GM06990 (cell line): ENCODE data around the gene BCAS3.

Experiments used
- DNase-seq: peaks from one replicate; pipeline ENCODE4 v3.0.0-alpha.2; 2011; ENCODE audit not compliant: insufficient read length; ENCODE audit errors: extremely low read depth
- H3K27me3 ChIP-seq: replicated peaks from 2 replicates; pipeline ENCODE4 v1.6.0; 2011; ENCODE audit warnings: low read length; ENCODE audit not compliant: control insufficient read depth, insufficient read depth
- H3K36me3 ChIP-seq: 2 replicates; pipeline ENCODE4 v1.5.1; 2011; ENCODE audit warnings: low read length; ENCODE audit not compliant: control insufficient read depth, insufficient read depth
- H3K4me3 ChIP-seq: replicated peaks from 2 replicates; pipeline ENCODE4 v1.5.1; 2011; ENCODE audit warnings: low read depth, mild to moderate bottlenecking, control low read depth, low read length
- CTCF ChIP-seq: IDR thresholded peaks from 2 replicates; pipeline ENCODE4 v1.5.1; 2011; ENCODE audit warnings: low read length, control low read depth, mild to moderate bottlenecking, inconsistent platforms; ENCODE audit not compliant: insufficient read depth, poor library complexity, severe bottlenecking

BCAS3 gene

GRCh38 chr17:61282377-61282776 is 604.7 kb downstream of the BCAS3 start:
- H3K4me3 ChIP-seq, result no peak overlapping the region
- no peaks in the 10 kb centered on the region for H3K27me3 ChIP-seq
- DNase-seq, result no peak
- TF ChIP-seq CTCF, result no peak
- H3K36me3 ChIP-seq, result no peaks in the 10 kb centered on the region

- no peak for TF ChIP-seq CTCF
- no peak for DNase-seq
- no peaks in the 10 kb centered on the region for H3K27me3 ChIP-seq
- no peaks in the 10 kb centered on the region for H3K36me3 ChIP-seq
- H3K4me3 ChIP-seq, result no peak overlapping the region
Measured at GRCh38 chr17:61283043-61283442, 605.4 kb downstream of the BCAS3 start.

GRCh38 chr17:61284174-61284573 is 606.5 kb downstream of the BCAS3 start:
- no peak for TF ChIP-seq CTCF
- Histone ChIP-seq H3K36me3 (no peaks in the 10 kb centered on the region), H3K27me3 (no peaks in the 10 kb centered on the region), H3K4me3 (no peak overlapping the region)
- no peak for DNase-seq

- TF ChIP-seq CTCF, result no peak
- no peak overlapping the region for H3K4me3 ChIP-seq
Measured at GRCh38 chr17:61284746-61285145, 607.1 kb downstream of the BCAS3 start.

GRCh38 chr17:61285526-61286320 is 608.1 kb downstream of the BCAS3 start:
- Histone ChIP-seq H3K27me3 (no peaks in the 10 kb centered on the region), H3K4me3 (no peak overlapping the region), H3K36me3 (no peaks in the 10 kb centered on the region)
- no peak for TF ChIP-seq CTCF
- DNase-seq, result no peak

More at GRCh38 chr17:61284746-61285145, 607.1 kb downstream of the BCAS3 start:
- H3K36me3 ChIP-seq, result no peaks in the 10 kb centered on the region
- DNase-seq, result no peak
- no peaks in the 10 kb centered on the region for H3K27me3 ChIP-seq
